ENCODE data around the gene PTPRH.
"Not testable (repeated sequence)": the region's sequence is repeated elsewhere in the genome, so short reads cannot be mapped to it uniquely, and the experiment has no call there.

PTPRH gene

GRCh38 chr19:55156202-55157063 is 52.9 kb downstream of the PTPRH start:
- DNase-seq, result no peak

DNA sequence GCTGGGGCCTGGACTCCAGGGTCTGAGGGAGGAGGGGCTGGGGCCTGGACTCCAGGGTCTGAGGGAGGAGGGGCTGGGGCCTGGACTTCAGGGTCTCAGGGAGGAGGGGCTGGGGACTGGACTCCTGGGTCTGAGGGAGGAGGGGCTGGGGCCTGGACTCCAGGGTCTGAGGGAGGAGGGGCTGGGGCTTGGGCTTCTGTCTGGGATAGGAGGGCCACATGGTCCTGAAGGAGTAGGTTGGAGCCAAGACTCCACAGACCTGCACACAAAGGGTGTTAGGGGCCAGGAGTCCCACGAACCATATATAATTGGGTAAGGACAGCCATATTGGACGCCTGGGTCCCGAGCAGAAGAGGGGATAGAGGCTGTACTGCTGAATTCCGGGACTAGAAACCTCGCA is 53.5 kb downstream of the PTPRH start:
- DNase-seq, result not testable (repeated sequence)

GRCh38 chr19:55153652-55154264 is 55.5 kb downstream of the PTPRH start:
- no peak for DNase-seq

DNA sequence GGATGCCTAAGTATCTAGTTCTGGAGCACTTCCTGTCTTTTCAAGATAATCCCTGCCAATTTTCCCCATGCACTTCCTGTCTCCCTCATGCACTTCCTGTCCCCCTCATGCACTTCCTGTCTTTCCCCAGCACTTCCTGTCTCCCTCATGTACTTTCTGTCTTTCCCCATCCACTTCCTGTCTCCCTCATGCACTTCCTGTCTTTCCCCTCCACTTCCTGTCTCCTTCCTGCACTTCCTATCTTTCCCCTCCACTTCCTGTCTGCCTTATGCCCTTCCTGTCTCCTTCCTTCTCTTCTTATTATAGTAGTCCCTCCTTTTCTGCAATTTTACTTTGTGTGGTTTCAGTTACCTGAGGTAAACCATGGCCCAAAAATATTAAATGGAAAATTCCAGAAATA is 57.3 kb downstream of the PTPRH start:
- DNase-seq, result no peak

DNA sequence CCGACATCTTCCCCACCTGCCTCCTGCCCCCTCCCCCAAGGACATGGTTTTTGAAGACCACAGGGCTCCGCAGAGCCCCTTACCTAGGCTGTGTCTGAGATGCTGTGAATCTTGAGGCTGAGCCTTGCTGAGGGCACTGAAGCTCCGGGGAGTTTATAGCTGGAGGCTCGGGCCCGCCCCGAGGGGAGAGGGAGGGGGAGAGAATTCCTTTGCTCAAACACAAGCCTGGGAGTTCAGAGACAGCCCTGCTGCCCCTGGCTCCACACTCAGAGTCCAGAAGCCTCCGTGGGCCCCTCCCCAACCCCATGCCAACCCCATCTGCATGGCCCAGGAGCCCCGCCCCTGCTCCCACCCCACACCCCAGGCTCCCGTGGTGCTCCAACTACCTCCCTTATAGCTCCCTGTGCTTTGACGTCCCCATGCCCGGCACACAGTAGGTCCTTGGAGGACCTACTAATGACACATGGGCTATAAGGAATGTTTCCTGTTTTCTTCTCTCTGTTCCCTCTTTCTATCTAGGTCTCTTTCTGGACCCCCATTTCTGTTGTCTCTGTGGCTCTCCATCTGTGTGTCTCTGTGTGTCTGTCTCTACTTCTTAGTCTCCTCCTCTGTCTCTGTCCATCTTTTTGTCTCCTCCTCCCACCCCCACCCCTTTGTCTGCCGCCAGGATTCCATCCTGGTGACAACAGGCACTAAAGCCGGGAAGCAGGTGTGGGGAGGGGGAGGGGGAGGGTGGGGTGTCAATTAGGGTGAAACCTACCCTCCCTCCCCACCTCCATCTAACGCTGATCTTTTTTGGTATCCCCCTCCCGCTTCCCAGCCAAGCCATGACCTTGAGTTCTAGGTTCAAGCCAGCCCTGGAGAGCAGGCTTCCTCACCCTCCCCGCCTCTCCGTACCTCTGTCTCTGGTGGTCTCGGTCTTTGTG is 60.0 kb downstream of the PTPRH start, which contains the start of gene TNNT1:
Gene TNNT1 (minus strand): TSS at position 129 of the 926 bp plus-strand sequence. CDS start 2,049 bp downstream, outside the sequence.
- DNase-seq, result no peak

- DNase-seq, result no peak
Observed at GRCh38 chr19:55147545-55148251, 61.6 kb downstream of the PTPRH start.

GRCh38 chr19:55146705-55147273 is 62.5 kb downstream of the PTPRH start:
- no peak for DNase-seq

DNA sequence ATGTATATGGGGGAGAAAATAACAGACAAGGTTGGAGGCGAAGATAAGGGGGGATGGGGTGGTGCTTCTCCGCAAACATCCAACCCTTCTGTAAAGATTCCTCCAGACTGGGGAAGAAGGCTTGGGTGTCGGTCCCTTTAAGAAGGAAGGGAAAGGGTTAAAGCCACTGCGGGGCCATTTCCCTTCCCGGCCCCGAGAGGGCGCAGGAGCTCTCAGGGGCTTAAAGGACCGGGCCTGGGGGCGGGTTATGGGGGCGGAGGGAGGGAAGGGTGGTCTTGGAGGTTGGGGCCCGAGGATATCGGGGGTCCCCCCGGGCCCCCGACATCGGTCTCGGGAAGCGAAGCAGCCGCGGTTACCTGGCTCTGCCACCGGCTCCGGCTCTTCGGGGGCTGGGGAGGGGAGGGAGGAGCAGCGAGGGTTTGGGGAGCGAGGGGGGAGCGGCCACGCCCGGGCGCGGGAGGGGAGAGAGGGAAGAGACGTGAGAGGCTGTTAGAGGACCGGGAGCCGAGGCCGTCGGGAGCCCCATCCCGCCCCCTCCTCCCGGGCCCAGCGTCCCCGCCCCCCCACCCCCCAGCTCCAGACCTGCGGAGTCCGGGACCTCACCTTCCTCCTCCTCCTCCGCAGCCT is 63.1 kb downstream of the PTPRH start:
- no peak for DNase-seq

- no peak for DNase-seq
Observed at GRCh38 chr19:55145232-55145631, 64.1 kb downstream of the PTPRH start.

GRCh38 chr19:55141696-55142095 is 67.6 kb downstream of the PTPRH start:
- no peak for DNase-seq

DNA sequence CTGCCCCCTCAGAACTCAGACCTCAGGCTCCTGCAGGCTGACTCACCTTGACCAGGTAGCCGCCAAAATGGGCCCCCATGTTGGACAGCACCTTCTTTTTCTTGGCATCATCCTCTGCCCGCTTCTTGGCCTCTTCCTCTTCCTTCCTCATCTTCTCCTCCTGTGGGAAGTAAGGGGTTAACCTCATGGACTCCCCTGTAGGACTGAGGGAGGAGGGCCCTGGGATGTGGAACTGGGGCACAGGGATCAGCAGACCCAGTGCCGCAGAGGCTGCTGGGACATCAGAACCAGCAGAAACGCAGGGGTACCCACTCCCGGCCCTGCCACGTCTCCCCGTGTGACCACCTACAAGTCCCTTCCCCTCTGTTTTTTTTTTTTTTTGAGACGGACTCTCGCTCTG is 71.4 kb downstream of the PTPRH start:
- no peak for DNase-seq

GRCh38 chr19:55136399-55137102 is 72.8 kb downstream of the PTPRH start:
- no peak for DNase-seq

DNA sequence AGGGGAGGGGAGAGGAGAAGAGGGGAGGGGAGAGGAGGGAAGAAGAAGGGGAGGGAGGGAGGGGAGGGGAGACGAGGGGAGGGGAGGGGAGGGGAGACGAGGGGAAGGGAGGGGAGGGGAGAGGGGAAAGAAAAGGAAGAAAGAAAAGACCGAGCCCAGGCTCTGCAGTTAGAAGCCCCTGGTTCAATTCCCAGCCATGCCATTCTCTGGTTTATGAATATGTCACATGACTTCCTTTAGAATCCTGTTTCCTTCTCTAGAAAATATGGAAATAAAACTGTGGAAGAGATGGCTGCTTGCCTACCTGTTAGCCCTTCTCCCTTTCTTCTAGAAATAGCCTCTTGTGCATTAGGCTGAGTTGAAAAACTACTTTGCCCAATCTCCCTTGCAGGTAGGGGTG is 74.6 kb downstream of the PTPRH start:
- DNase-seq, result no peak

DNA sequence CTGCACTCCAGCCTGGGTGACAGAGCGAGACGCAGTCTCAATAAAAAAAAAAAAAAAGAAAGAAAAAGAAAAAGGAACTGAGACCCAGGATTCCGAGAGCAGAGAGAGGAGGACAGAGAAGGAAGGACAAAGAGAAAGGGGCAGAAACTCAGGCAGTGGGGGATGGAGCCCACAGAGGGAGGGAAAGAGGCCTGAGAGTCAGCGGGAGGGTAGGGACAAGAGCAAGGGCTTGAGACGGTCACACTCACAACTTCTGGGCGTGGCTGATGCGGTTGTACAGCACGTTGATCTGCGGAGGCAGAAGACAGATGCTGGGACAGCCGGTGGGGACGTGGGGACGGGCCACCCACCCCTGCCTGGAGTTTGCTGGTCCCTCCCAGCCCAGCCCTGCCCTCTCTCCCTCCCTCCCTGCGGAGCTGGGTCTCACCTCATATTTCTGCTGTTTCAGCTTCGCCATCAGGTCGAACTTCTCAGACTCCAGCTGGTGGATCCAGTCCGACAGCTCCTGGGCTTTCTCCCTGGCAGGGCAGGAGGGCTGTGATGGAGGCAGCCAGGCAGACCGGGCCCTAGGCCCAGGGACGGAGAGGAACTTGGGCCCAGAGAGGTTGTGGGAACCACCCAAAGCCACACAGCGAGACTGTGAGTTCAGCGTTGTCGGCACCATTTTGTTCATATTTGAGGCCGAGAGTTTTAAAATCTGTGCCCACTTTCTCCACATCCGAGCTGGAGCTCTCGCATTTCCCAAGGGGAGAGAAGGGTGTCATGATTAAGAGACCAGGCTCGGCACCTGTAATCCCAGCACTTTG is 75.5 kb downstream of the PTPRH start:
- DNase-seq, result no peak

- no peak for DNase-seq
Observed at GRCh38 chr19:55132453-55133129, 76.7 kb downstream of the PTPRH start.

- no peak for DNase-seq
Observed at GRCh38 chr19:55131421-55131820, 77.9 kb downstream of the PTPRH start.

Data from T-helper 9 cell (primary cell).